SK-N-SH (cell line): ENCODE data around the gene PGLYRP3. TPM values are rescaled to one million over a fixed set of nuclear protein-coding genes. Genes with fewer than 3 reads are reported as not detected.

Experiments
- CTCF ChIA-PET: fragments of 300-600, 350-600 bp; formaldehyde crosslinking; extraction: SDS; loops from one replicate; lab custom pipeline; 2021; lab: Yijun Ruan, JAX
- POLR2A ChIA-PET: fragments of 350-600 bp; sonication (Branson Sonifier 250); formaldehyde crosslinking; extraction: SDS; loops from one replicate; lab custom pipeline; 2020; ENCODE audit warnings: antibody characterized with exemption, inconsistent platforms; lab: Yijun Ruan, JAX
- DNase-seq: peaks from one replicate; pipeline ENCODE4 v3.0.0; 2012
- H2AFZ ChIP-seq: fragments of 200-600 bp; sonication (generic); 2 replicates; pipeline ENCODE4 v1.8.1; 2016; ENCODE audit warnings: antibody characterized with exemption, mild to moderate bottlenecking, low read depth
- H3F3A ChIP-seq: fragments of 200-600 bp; sonication (generic); replicated peaks from 2 replicates; pipeline ENCODE3; 2016; ENCODE audit warnings: antibody characterized with exemption, mild to moderate bottlenecking; ENCODE audit not compliant: insufficient read depth
- H3K27ac ChIP-seq, 2 experiments: fragments of 200-500 bp in 1 of 2; fragments of 200-600 bp in 1 of 2; sonication (Bioruptor generic) in 1 of 2; sonication (generic), shearing (Covaris generic) in 1 of 2; 2 replicates each; pipeline versions ENCODE4 v1.5.1 to v1.6.1; 2014 to 2016; ENCODE audit warnings: low read depth in 2 of 2, inconsistent platforms in 1 of 2, low read length in 1 of 2, mild to moderate bottlenecking in 1 of 2, mixed read lengths in 1 of 2
- H3K27me3 ChIP-seq: fragments of 200-600 bp; sonication (generic), shearing (Covaris generic); 2 replicates; pipeline ENCODE4 v1.6.1; 2016; ENCODE audit warnings: mixed run types; ENCODE audit not compliant: insufficient read depth
- H3K36me3 ChIP-seq, 2 experiments: fragments of 200-500 bp in 1 of 2; fragments of 200-600 bp in 1 of 2; sonication (Bioruptor generic) in 1 of 2; sonication (generic) in 1 of 2; replicated peaks in 1 of 2; 2 replicates each; pipeline versions ENCODE3 to v1.5.1; 2014 to 2016; ENCODE audit warnings: low read length in 1 of 2, mild to moderate bottlenecking in 1 of 2; ENCODE audit not compliant: insufficient read depth in 2 of 2, control insufficient read depth in 1 of 2
- H3K4me1 ChIP-seq, 2 experiments: fragments of 200-500 bp in 1 of 2; fragments of 200-600 bp in 1 of 2; sonication (Bioruptor generic) in 1 of 2; sonication (generic), shearing (Covaris generic) in 1 of 2; 2 replicates each; pipeline versions ENCODE4 v1.5.1 to v1.6.1; 2014 to 2016; ENCODE audit warnings: low read depth in 1 of 2, low read length in 1 of 2, mixed run types in 1 of 2; ENCODE audit not compliant: insufficient read depth in 2 of 2, control insufficient read depth in 1 of 2
- H3K4me2 ChIP-seq: fragments of 200-600 bp; sonication (generic), shearing (Covaris generic); 2 replicates; pipeline ENCODE4 v1.6.1; 2017; ENCODE audit warnings: mixed run types
- H3K4me3 ChIP-seq, 2 experiments: fragments of 200-500 bp in 1 of 2; fragments of 200-600 bp in 1 of 2; sonication (Bioruptor generic) in 1 of 2; sonication (generic), shearing (Covaris generic) in 1 of 2; 2 replicates each; pipeline versions ENCODE4 v1.5.1 to v1.8.1; 2014 to 2016; ENCODE audit warnings: low read depth in 2 of 2, inconsistent platforms in 1 of 2, low read length in 1 of 2, mild to moderate bottlenecking in 1 of 2, mixed read lengths in 1 of 2, moderate library complexity in 1 of 2
- H3K79me2 ChIP-seq: fragments of 200-600 bp; sonication (generic); 2 replicates; pipeline ENCODE4 v1.8.1; 2017; ENCODE audit warnings: mild to moderate bottlenecking; ENCODE audit not compliant: insufficient read depth
- H3K9ac ChIP-seq: fragments of 200-600 bp; sonication (generic); 2 replicates; pipeline ENCODE4 v1.6.1; 2017; ENCODE audit warnings: mixed run types
- H3K9me2 ChIP-seq: fragments of 200-600 bp; sonication (generic); 2 replicates; pipeline ENCODE4 v1.6.1; 2017; ENCODE audit warnings: mixed run types
- H3K9me3 ChIP-seq: fragments of 200-600 bp; sonication (generic); 2 replicates; pipeline ENCODE4 v1.6.1; 2017; ENCODE audit warnings: mixed run types, mild to moderate bottlenecking, moderate library complexity
- H4K20me1 ChIP-seq: fragments of 200-600 bp; sonication (generic); 2 replicates; pipeline ENCODE4 v1.6.1; 2017; ENCODE audit warnings: mild to moderate bottlenecking, mixed run types; ENCODE audit not compliant: insufficient read depth
- EP300 ChIP-seq, 2 experiments: IDR thresholded peaks; 2 replicates each; pipeline versions ENCODE4 v1.4.0 to v1.6.1; 2012; ENCODE audit warnings: borderline replicate concordance in 1 of 2, low read depth in 1 of 2, low read length in 1 of 2
- FOXJ3 ChIP-seq: sonication (generic); formaldehyde crosslinking; IDR thresholded peaks from 2 replicates; pipeline ENCODE4 v1.5.1; 2020; ENCODE audit warnings: mild to moderate bottlenecking, missing genetic modification reagents
- FOXM1 ChIP-seq: IDR thresholded peaks from 2 replicates; pipeline ENCODE4 v1.4.0; 2012; ENCODE audit warnings: low read depth, mild to moderate bottlenecking
- MAX ChIP-seq: IDR thresholded peaks from 2 replicates; pipeline ENCODE4 v1.4.0; 2012; ENCODE audit warnings: low read depth
- NRF1 ChIP-seq: IDR thresholded peaks from 2 replicates; pipeline ENCODE4 v1.6.1; 2012; ENCODE audit warnings: low read depth, mild to moderate bottlenecking, low read length
- PBX3 ChIP-seq: IDR thresholded peaks from 2 replicates; pipeline ENCODE4; 2012
- POLR2AphosphoS5 ChIP-seq: IDR thresholded peaks from 2 replicates; pipeline ENCODE4 v1.6.1; 2012; ENCODE audit warnings: low read depth, low read length
- RFX5 ChIP-seq: IDR thresholded peaks from 2 replicates; pipeline ENCODE4 v1.6.1; 2012; ENCODE audit warnings: mild to moderate bottlenecking, improper control_type of control experiment, low read length
- TEAD4 ChIP-seq: IDR thresholded peaks from 2 replicates; pipeline ENCODE4 v1.4.0; 2012; ENCODE audit warnings: mild to moderate bottlenecking, borderline replicate concordance; ENCODE audit not compliant: insufficient read depth
- WGBS: methylation state at CpG from one replicate; pipeline ENCODE4 v1.1.6; 2017; ENCODE audit warnings: low lambda C conversion rate; 5-methylcytosine and 5-hydroxymethylcytosine counted together
- polyA plus RNA-seq, 3 experiments: library from polyadenylated mRNA; depleted of rRNA; stranded (reverse); fragments of >200 nt; gene quantifications; 2 replicates each; pipeline ENCODE4 v1.2.3, GENCODE V29; 2012

Gene PGLYRP3
- not detected in 2 replicates for polyA plus RNA-seq (2012; rRNA removed)
- polyA plus RNA-seq (2012; cell fraction: cytosol; rRNA removed): not detected in 2 replicates
- not detected in 2 replicates for polyA plus RNA-seq (2012; cell fraction: nucleus; rRNA removed)

- Histone ChIP-seq H3K9me2 (no peaks in the 10 kb centered on the region), H3K9ac (no peak within 1 kb of the TSS), H4K20me1 (no peaks in the 10 kb centered on the region), H3K4me3 (no peak within 1 kb of the TSS), H3K9me3 (no peaks in the 10 kb centered on the region), H3K4me2 (no peak within 1 kb of the TSS), H3K27ac (no peak within 1 kb of the TSS), H3K36me3 (no peaks in the 10 kb centered on the region), H3K4me1 (no peaks in the 10 kb centered on the region), H3K27me3 (peaks cover 18% of the 10 kb centered on the region; the same call in 1 of the 2 replicates), H2AFZ (no peak within 1 kb of the TSS), H3K79me2 (no peaks in the 10 kb centered on the region), H3F3A (no peaks in the 10 kb centered on the region)
- WGBS: 0% methylated on average over 4 of the region's 4 CpGs
- TF ChIP-seq FOXJ3: no peak
- TF ChIP-seq NRF1: no peak
- TF ChIP-seq POLR2AphosphoS5: no peak
- no peak for TF ChIP-seq RFX5
- TF ChIP-seq FOXM1: no peak
- no peak for TF ChIP-seq MAX
- no peak for TF ChIP-seq PBX3
- ChIA-PET POLR2A (no interaction called here), CTCF (no interaction called here)
- no peak for DNase-seq
These were observed at the start of gene PGLYRP3 for GRCh38 chr1:153312570-153313186. PGLYRP3 (minus strand) TSS chr1:153312952; CDS start chr1:153310665, 2,287 bp downstream.

- Histone ChIP-seq H3K9me3 (no peaks in the 10 kb centered on the region), H3K4me1 (no peaks in the 10 kb centered on the region), H3K4me3 (no peak overlapping the region), H3K79me2 (no peaks in the 10 kb centered on the region), H3K9ac (no peak overlapping the region), H3K27ac (no peak overlapping the region), H3K36me3 (no peaks in the 10 kb centered on the region), H3F3A (no peaks in the 10 kb centered on the region), H3K9me2 (no peaks in the 10 kb centered on the region), H3K4me2 (no peak overlapping the region), H4K20me1 (no peaks in the 10 kb centered on the region), H2AFZ (no peak overlapping the region), H3K27me3 (peaks cover 55% of the 10 kb centered on the region)
- no peak for DNase-seq
- TF ChIP-seq TEAD4: no peak
- no peak for TF ChIP-seq EP300 (IDR thresholded peaks at IDR 0.05; ENCODE audit: borderline replicate concordance in 1 of 2, low read depth in 1 of 2, low read length in 1 of 2)
- no peak for TF ChIP-seq POLR2AphosphoS5
- CTCF ChIA-PET: interaction anchor here (0.9 kb wide), 1 partner anchor 10 kb away, joined by 3 read pairs; no protein-coding TSS in a partner anchor
- POLR2A ChIA-PET: no interaction called here
- 13% methylated on average over 2 of the region's 3 CpGs for WGBS
These were observed 49.5 kb upstream of the PGLYRP3 start for GRCh38 chr1:153362187-153362775.
